Trophoblast cell (in vitro differentiated cells and primary cell): ENCODE results near the gene VENTX.

Experiments used
- DNase-seq, 2 donors: peaks; one replicate each; pipeline ENCODE4 v3.0.0-alpha.2; 2016
- H2AFZ ChIP-seq: 2 replicates; pipeline ENCODE4 v1.6.1; 2013; ENCODE audit warnings: low read length, moderate library complexity, mild to moderate bottlenecking; ENCODE audit not compliant: insufficient read depth, poor library complexity
- H2AK5ac ChIP-seq: 2 replicates; pipeline ENCODE4 v1.6.1; 2013; ENCODE audit warnings: mild to moderate bottlenecking, low read length
- H2BK120ac ChIP-seq: 2 replicates; pipeline ENCODE4 v1.6.1; 2013; ENCODE audit warnings: low read length, mild to moderate bottlenecking, moderate library complexity; ENCODE audit not compliant: insufficient read depth, poor library complexity
- H2BK12ac ChIP-seq: 2 replicates; pipeline ENCODE4 v1.6.1; 2013; ENCODE audit warnings: mild to moderate bottlenecking, low read length, moderate library complexity
- H2BK5ac ChIP-seq: 2 replicates; pipeline ENCODE4 v1.6.1; 2013; ENCODE audit warnings: low read length, low read depth, moderate library complexity, mild to moderate bottlenecking; ENCODE audit not compliant: poor library complexity
- H3K14ac ChIP-seq: 2 replicates; pipeline ENCODE4 v1.6.1; 2013; ENCODE audit warnings: mild to moderate bottlenecking, low read length
- H3K18ac ChIP-seq: 2 replicates; pipeline ENCODE4 v1.6.1; 2013; ENCODE audit warnings: mild to moderate bottlenecking, low read length
- H3K23ac ChIP-seq: 2 replicates; pipeline ENCODE4 v1.6.1; 2013; ENCODE audit warnings: low read length
- H3K27ac ChIP-seq: 2 replicates; pipeline ENCODE4 v1.5.1; 2013; ENCODE audit warnings: low read depth, mild to moderate bottlenecking, inconsistent platforms, low read length, moderate library complexity
- H3K27me3 ChIP-seq: 2 replicates; pipeline ENCODE4 v1.6.1; 2013; ENCODE audit warnings: inconsistent platforms, mild to moderate bottlenecking, low read length, moderate library complexity; ENCODE audit not compliant: insufficient read depth
- H3K36me3 ChIP-seq, 2 experiments: 1 replicate in 1 of 2; 2 replicates in 1 of 2; pipeline ENCODE4 v1.6.1; 2013; ENCODE audit warnings: low read length in 2 of 2, mild to moderate bottlenecking in 2 of 2, moderate library complexity in 1 of 2; ENCODE audit not compliant: insufficient read depth in 2 of 2, control insufficient read depth in 1 of 2
- H3K4ac ChIP-seq: 2 replicates; pipeline ENCODE4 v1.6.1; 2013; ENCODE audit warnings: low read depth, mild to moderate bottlenecking, low read length, moderate library complexity
- H3K4me1 ChIP-seq, 2 experiments: 1 replicate in 1 of 2; 2 replicates in 1 of 2; pipeline ENCODE4 v1.6.1; 2013; ENCODE audit warnings: low read length in 2 of 2, mild to moderate bottlenecking in 2 of 2, moderate library complexity in 1 of 2; ENCODE audit not compliant: insufficient read depth in 2 of 2, control insufficient read depth in 1 of 2
- H3K4me2 ChIP-seq: 2 replicates; pipeline ENCODE4 v1.6.1; 2013; ENCODE audit warnings: inconsistent platforms, mild to moderate bottlenecking, low read length, moderate library complexity
- H3K4me3 ChIP-seq: 2 replicates; pipeline ENCODE4 v1.5.1; 2013; ENCODE audit warnings: mild to moderate bottlenecking, low read depth, low read length, inconsistent platforms
- H3K79me1 ChIP-seq: one replicate; pipeline ENCODE4 v1.6.1; 2013; ENCODE audit warnings: low read length
- H3K79me2 ChIP-seq: 2 replicates; pipeline ENCODE4 v1.6.1; 2013; ENCODE audit warnings: low read length, mild to moderate bottlenecking; ENCODE audit not compliant: control insufficient read depth, insufficient read depth, poor library complexity
- H3K9ac ChIP-seq: 2 replicates; pipeline ENCODE4 v1.6.1; 2013; ENCODE audit warnings: mild to moderate bottlenecking, low read length
- H3K9me3 ChIP-seq: 2 replicates; pipeline ENCODE4 v1.6.1; 2013; ENCODE audit warnings: low read depth, mild to moderate bottlenecking, control low read depth, inconsistent platforms, low read length; ENCODE audit not compliant: insufficient read depth
- H4K12ac ChIP-seq: 2 replicates; pipeline ENCODE4 v1.6.1; 2013; ENCODE audit warnings: low read depth, mild to moderate bottlenecking, low read length, moderate library complexity
- H4K8ac ChIP-seq: 2 replicates; pipeline ENCODE4 v1.6.1; 2013; ENCODE audit warnings: low read depth, mild to moderate bottlenecking, low read length, moderate library complexity
- H4K91ac ChIP-seq: one replicate; pipeline ENCODE4 v1.6.1; 2013; ENCODE audit warnings: low read depth, mild to moderate bottlenecking, low read length, moderate library complexity
- WGBS: extraction: QIAGEN DNeasy Blood & Tissue Kit; methylation state at CpG from one replicate; pipeline ENCODE4 v1.1.7; 2013; ENCODE audit warnings: missing lambda C conversion rate; ENCODE audit not compliant: insufficient read length, insufficient coverage; ENCODE audit errors: extremely low coverage; 5-methylcytosine and 5-hydroxymethylcytosine counted together

Gene VENTX

DNA sequence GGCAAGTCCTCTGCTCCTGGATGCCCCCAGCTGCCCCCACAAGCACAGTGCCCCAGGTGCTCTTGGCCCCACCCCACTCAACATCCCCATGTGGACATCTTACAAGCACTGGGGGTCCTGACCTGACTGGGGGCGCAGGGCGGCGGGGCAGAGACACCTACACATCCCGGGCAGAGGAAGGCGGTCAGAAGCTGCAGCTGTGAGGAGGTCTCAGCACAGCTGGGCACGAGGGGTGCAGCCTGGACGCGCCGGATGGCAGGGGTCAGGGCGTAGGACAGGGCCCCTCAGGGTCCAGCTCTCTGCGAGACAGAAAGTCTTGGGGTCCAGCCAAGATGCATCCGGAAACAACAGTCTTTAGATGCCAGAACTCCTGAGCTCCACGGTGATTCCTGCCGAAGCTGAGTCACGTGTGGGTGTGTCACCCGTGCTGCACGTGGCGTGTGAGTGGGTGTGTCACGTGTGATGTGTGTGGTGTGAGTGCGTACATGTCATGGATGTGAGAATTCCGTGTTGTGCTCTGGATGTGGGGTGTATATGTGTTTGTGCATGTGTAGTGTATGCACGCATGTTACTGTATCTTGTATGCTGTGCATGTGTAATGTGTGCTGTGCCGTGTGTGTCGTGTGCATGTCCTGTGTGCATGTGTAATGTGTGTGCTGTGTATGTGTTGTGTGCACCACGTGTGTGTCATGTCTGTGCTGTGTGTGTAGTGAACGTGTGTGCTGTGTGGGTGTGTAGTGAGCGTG is 5.1 kb downstream of the VENTX start:
- H2AFZ ChIP-seq: no peak overlapping the region
- H2AK5ac ChIP-seq: no peak overlapping the region
- peak overlapping the region; percentile 60 for H3K4me3 ChIP-seq
- H3K4me2 ChIP-seq: no peak overlapping the region
- no peaks in the 10 kb centered on the region for H3K79me2 ChIP-seq
- DNase-seq: no peak
- H3K9me3 ChIP-seq: peaks cover 8% of the 10 kb centered on the region
- no peak overlapping the region for H4K8ac ChIP-seq
- H2BK5ac ChIP-seq: no peak overlapping the region
- H3K18ac ChIP-seq: no peak overlapping the region
- H2BK120ac ChIP-seq: no peak overlapping the region
- no CpG with 5 or more reads among the region's 27 CpGs for WGBS
- H4K12ac ChIP-seq: no peak overlapping the region
- H3K23ac ChIP-seq: peak overlapping the region; percentile 45
- no peaks in the 10 kb centered on the region for H3K36me3 ChIP-seq
- no peak overlapping the region for H2BK12ac ChIP-seq
- H3K4ac ChIP-seq: no peak overlapping the region
- H3K27ac ChIP-seq: no peak overlapping the region
- peaks cover 1 to 4% of the 10 kb centered on the region in 2 experiments for H3K4me1 ChIP-seq
- H3K79me1 ChIP-seq: peaks cover 2% of the 10 kb centered on the region
- no peak overlapping the region for H3K14ac ChIP-seq
- H4K91ac ChIP-seq: no peak overlapping the region
- peaks cover 14% of the 10 kb centered on the region for H3K27me3 ChIP-seq
- H3K9ac ChIP-seq: no peak overlapping the region

DNA sequence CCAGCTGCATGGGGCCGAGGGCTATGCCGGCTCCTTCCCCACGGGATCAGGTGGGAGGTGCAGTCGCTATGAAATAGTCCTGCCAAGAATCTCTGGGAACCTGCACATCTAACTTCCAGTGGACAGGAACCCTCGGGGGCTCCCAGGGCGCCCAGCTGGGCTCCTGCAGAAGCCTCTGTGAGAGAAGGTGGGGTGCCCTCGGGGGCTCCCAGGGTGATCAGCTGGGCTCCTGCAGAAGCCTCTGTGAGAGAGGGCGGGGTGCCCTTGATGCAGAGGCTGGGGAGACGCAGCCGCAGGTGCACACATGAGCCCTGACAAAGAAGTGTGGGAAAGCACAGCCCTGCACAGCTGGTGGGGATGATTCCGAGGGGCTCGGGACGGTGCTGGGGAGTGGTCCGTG is 5.9 kb downstream of the VENTX start:
- Histone ChIP-seq H3K4me2 (no peak overlapping the region), H3K27ac (no peak overlapping the region), H3K4me1 (peaks cover 0 to 3% of the 10 kb centered on the region in 2 experiments), H3K27me3 (peaks cover 5% of the 10 kb centered on the region), H3K9me3 (peaks cover 8% of the 10 kb centered on the region), H3K23ac (no peak overlapping the region), H3K79me1 (peaks cover 2% of the 10 kb centered on the region), H2AFZ (no peak overlapping the region), H2BK120ac (no peak overlapping the region), H2BK12ac (no peak overlapping the region), H3K18ac (no peak overlapping the region), H4K91ac (no peak overlapping the region), H3K14ac (no peak overlapping the region), H3K79me2 (no peaks in the 10 kb centered on the region), H3K36me3 (no peaks in the 10 kb centered on the region), H2BK5ac (no peak overlapping the region), H3K4ac (no peak overlapping the region), H4K12ac (no peak overlapping the region), H3K9ac (no peak overlapping the region), H3K4me3 (no peak overlapping the region), H2AK5ac (no peak overlapping the region), H4K8ac (no peak overlapping the region)
- DNase-seq: no peak
- no CpG with 5 or more reads among the region's 14 CpGs for whole genome bisulfite sequencing

DNA sequence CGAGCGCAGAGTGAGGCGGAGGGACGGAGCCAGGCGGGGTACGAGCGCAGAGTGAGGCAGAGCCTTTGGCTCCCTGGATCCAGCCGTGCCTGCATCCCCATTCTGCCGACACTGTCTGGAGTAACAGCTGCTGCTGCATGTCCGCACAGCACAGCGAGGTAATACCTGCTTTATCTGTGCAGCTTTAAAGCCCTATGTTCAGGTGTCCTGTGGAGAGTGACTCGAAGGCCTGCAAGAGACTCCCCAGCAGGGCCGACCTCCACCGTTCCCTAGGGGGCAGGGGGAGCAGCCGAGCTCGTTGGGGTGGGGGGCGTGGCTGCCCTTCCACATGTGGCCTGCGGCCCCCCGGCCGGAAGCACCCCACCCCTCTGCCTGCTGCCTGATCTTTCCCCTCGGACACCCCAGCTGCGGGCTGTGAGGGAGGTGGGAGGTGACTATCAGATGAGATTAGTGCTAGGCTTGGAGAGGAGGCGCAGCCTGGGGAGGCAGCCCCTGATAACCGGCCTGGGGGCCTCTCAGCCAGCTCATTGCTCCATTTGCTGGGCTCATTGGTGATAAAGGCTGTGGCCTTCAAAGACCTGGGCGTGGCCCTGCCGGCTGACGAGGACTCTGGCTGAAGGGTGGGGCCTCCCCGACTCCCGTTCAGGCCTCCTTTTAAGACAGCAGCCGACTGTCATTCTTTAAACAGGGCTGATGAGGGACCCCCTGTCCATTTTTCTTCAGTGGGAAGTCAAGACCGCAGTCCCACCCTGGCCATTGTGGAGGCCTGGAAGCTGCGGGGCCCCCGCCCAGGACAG is 8.0 kb downstream of the VENTX start:
- Histone ChIP-seq H2AFZ (no peak overlapping the region), H2BK12ac (no peak overlapping the region), H3K4me3 (no peak overlapping the region), H2BK5ac (no peak overlapping the region), H3K27me3 (no peaks in the 10 kb centered on the region), H3K36me3 (no peaks in the 10 kb centered on the region), H3K4ac (no peak overlapping the region), H3K79me2 (no peaks in the 10 kb centered on the region), H3K23ac (no peak overlapping the region), H3K4me1 (peaks cover 0 to 3% of the 10 kb centered on the region in 2 experiments), H2AK5ac (no peak overlapping the region), H4K91ac (no peak overlapping the region), H4K12ac (no peak overlapping the region), H2BK120ac (no peak overlapping the region), H3K9me3 (peaks cover 8% of the 10 kb centered on the region), H3K4me2 (no peak overlapping the region), H3K14ac (no peak overlapping the region), H4K8ac (no peak overlapping the region), H3K18ac (no peak overlapping the region), H3K27ac (no peak overlapping the region), H3K9ac (no peak overlapping the region), H3K79me1 (peaks cover 2% of the 10 kb centered on the region)
- no peak for DNase-seq
- no CpG with 5 or more reads among the region's 33 CpGs for WGBS

DNA sequence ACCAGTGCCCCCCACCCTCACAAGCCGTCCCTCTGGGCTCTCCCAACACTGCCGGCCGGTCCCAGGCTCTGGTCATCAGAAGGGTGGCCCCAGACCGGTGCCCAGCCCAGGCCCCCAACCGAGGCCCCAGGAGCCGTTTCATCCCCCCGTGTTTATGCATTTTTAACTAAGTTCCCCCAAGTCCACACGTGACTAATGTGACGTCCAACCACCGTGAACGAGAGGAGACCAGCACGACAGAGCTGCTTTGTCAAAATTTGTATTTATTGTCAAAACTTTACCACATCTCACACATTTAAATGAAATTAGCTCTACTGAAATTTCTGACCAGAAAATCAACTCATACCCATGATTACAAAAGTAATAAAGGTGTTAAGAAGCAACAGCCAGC is 8.6 kb downstream of the VENTX start:
- Histone ChIP-seq H3K4me2 (no peak overlapping the region), H3K4ac (no peak overlapping the region), H3K18ac (no peak overlapping the region), H3K4me3 (no peak overlapping the region), H3K9me3 (peaks cover 8% of the 10 kb centered on the region), H3K27ac (no peak overlapping the region), H4K8ac (no peak overlapping the region), H3K36me3 (no peaks in the 10 kb centered on the region), H4K12ac (no peak overlapping the region), H3K79me2 (no peaks in the 10 kb centered on the region), H3K14ac (no peak overlapping the region), H4K91ac (no peak overlapping the region), H3K4me1 (peaks cover 0 to 3% of the 10 kb centered on the region in 2 experiments), H2AFZ (no peak overlapping the region), H3K27me3 (no peaks in the 10 kb centered on the region), H2BK5ac (no peak overlapping the region), H3K79me1 (peaks cover 2% of the 10 kb centered on the region), H2BK120ac (no peak overlapping the region), H2BK12ac (no peak overlapping the region), H2AK5ac (no peak overlapping the region), H3K23ac (no peak overlapping the region), H3K9ac (no peak overlapping the region)
- DNase-seq: no peak
- no CpG with 5 or more reads among the region's 12 CpGs for WGBS
